Upper lobe of left lung (tissue), 4 donors: Measurements from ENCODE around the gene ADAMTSL4.

ENCODE experiments used
- CTCF ChIP-seq, 6 experiments: fragments of 450-650 bp in 4 of 6; fragments of 200-600 bp in 2 of 6; sonication (generic) in 2 of 6; IDR thresholded peaks; one replicate each; pipeline ENCODE4 v1.5.1; 2016 to 2019; ENCODE audit warnings: antibody characterized with exemption in 6 of 6
- EP300 ChIP-seq, 4 donors: sonication (generic); formaldehyde crosslinking; IDR thresholded peaks; one replicate each; pipeline ENCODE4 v1.5.1; 2017; ENCODE audit warnings: antibody characterized with exemption in 4 of 4, control low read depth in 2 of 4
- POLR2A ChIP-seq, 4 donors: fragments of 450-650 bp; IDR thresholded peaks; one replicate each; pipeline ENCODE4 v1.5.1; 2016 to 2017; ENCODE audit warnings: antibody characterized with exemption in 4 of 4, mild to moderate bottlenecking in 2 of 4

- TF ChIP-seq CTCF (IDR thresholded peaks at IDR 0.05) (peak in 3 of 6 experiments; percentile 42 to 54 (median 44)), EP300 (IDR thresholded peaks at IDR 0.05) (no peak), POLR2A (IDR thresholded peaks at IDR 0.05) (peak in 2 of 4 donors; percentile 54 to 56)
Measured at GRCh38 chr1:150515328-150516049, 33.7 kb upstream of the ADAMTSL4 start, which contains the start of gene FALEC.
